Adrenal gland (tissue), 12 donors: ENCODE measurements around the gene ZRANB3. TPM values are rescaled to one million over a fixed set of nuclear protein-coding genes. Genes with fewer than 3 reads are reported as not detected.

Experiments used
- DNase-seq, 7 donors: peaks; one replicate each; pipeline ENCODE4 v3.0.0-alpha.2; 2019 to 2020
- H3K27ac ChIP-seq, 5 donors: fragments of 200-600 bp; sonication (generic) in 4 of 5; 1 replicate in 3 of 5; 2 replicates in 2 of 5; pipeline versions ENCODE4 v1.5.1 to v1.8.0; 2016 to 2020; ENCODE audit warnings: mild to moderate bottlenecking in 1 of 5
- H3K27me3 ChIP-seq: fragments of 200-600 bp; 2 replicates; pipeline ENCODE4 v1.8.0; 2021
- H3K36me3 ChIP-seq, 2 donors: fragments of 200-600 bp; replicated peaks in 1 of 2; 1 replicate in 1 of 2; 2 replicates in 1 of 2; pipeline versions ENCODE4 v1.5.1 to v1.8.0; 2018 to 2022
- H3K4me1 ChIP-seq, 2 donors: fragments of 200-600 bp; replicated peaks in 1 of 2; 1 replicate in 1 of 2; 2 replicates in 1 of 2; pipeline versions ENCODE4 v1.5.1 to v1.8.0; 2018 to 2021
- H3K4me3 ChIP-seq, 4 donors: fragments of 200-600 bp; sonication (generic) in 3 of 4; one replicate each; pipeline ENCODE4 v1.5.1; 2016 to 2018
- H3K9me3 ChIP-seq, 3 donors: fragments of 200-600 bp; sonication (generic) in 1 of 3; replicated peaks in 1 of 3; 1 replicate in 2 of 3; 2 replicates in 1 of 3; pipeline versions ENCODE4 v1.5.1 to v1.8.0; 2016 to 2021
- POLR2A ChIP-seq, 2 donors: fragments of 450-650 bp; IDR thresholded peaks; one replicate each; pipeline ENCODE4 v1.6.1; 2017; ENCODE audit warnings: antibody characterized with exemption in 2 of 2, mild to moderate bottlenecking in 2 of 2, moderate library complexity in 1 of 2
- WGBS, 4 donors: extraction: QIAGEN DNeasy Blood & Tissue Kit in 2 of 4; methylation state at CpG; one replicate each; pipeline versions ENCODE4 v1.1.5 to v1.1.7; 2013 to 2017; 5-methylcytosine and 5-hydroxymethylcytosine counted together
- intact Hi-C, 2 donors: fragments of 100-400 bp; cut with DNase I; formaldehyde crosslinking; loops; one replicate each; pipeline versions ENCODE4 v1.14.1 to v1.15.0; 2022 to 2023
- polyA plus RNA-seq, 3 donors: library from polyadenylated mRNA; stranded (reverse); fragments of 200-250 nt in 2 of 3; fragments of 350-450 nt in 1 of 3; fragmentation: Illumina TruSeq in 1 of 3; extraction: RNeasy Lipid Tissue Mini Kit (QIAGEN cat#74804) in 1 of 3; gene quantifications; one replicate each; pipeline ENCODE4 v1.2.3, GENCODE V29; 2013 to 2014
- total RNA-seq, 9 donors: library from RNA; depleted of rRNA in 4 of 9; stranded (reverse); fragments of >200 nt in 4 of 9; fragments of 120-200 nt in 1 of 9; fragmentation: NEBNext Ultra II Directional in 1 of 9; extraction: Animal tissue kit (Norgen Biotek cat#: 25700) in 1 of 9; gene quantifications; one replicate each; pipeline versions ENCODE4 v1.1.0 to v1.2.4, GENCODE V29; 2013 to 2023
- TF ChIP-seq, protein P1 (sequence below), 6 experiments: fragments of 450-650 bp in 4 of 6; fragments of 200-600 bp in 2 of 6; sonication (generic) in 1 of 6; IDR thresholded peaks; 1 replicate in 5 of 6; 2 replicates in 1 of 6; pipeline versions ENCODE4 v1.5.1 to v1.8.0; 2016 to 2021; ENCODE audit warnings: antibody characterized with exemption in 6 of 6, mild to moderate bottlenecking in 2 of 6, moderate library complexity in 1 of 6
- donor health status: healthy with polysubstance abuse.
- donor health status: Bipolar disorder and iron deficiency.
- donor health status: DM: yes; HTN: yes; CAD: no.
- donor health status: DM: no; HTN: no; CAD: no.
- donor health status: DM: no; HTN: no; CAD: no.
- donor health status: DM: yes; HTN: yes; CAD: no.

ZRANB3 gene
- total and polyA plus RNA-seq, 12 donors = 1.0 to 16.8 (median 9.0) TPM

DNA sequence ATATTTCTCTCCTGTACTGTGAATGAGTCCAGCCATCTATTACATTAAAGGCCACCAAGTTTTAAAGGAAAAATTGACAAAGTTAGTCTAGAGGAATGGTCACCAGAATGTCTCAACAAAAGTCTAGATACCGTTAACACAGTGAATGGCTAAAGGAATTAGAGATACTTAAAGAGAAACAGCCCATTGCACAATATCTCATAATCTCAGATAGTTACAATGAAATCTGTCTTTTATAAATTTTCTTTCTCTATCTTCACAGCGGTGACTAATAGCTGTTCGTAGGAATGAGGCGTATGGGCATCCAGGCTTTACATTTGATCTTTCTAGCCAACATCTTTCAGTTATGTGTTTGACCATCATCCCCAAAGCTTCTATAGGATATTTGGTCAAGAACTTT, 30.9 kb upstream of the ZRANB3 start:
- no peak overlapping the region for H3K27ac ChIP-seq
- H3K27me3 ChIP-seq = no peaks in the 10 kb centered on the region
- H3K9me3 ChIP-seq = no peaks in the 10 kb centered on the region
- TF ChIP-seq, protein P1, sequence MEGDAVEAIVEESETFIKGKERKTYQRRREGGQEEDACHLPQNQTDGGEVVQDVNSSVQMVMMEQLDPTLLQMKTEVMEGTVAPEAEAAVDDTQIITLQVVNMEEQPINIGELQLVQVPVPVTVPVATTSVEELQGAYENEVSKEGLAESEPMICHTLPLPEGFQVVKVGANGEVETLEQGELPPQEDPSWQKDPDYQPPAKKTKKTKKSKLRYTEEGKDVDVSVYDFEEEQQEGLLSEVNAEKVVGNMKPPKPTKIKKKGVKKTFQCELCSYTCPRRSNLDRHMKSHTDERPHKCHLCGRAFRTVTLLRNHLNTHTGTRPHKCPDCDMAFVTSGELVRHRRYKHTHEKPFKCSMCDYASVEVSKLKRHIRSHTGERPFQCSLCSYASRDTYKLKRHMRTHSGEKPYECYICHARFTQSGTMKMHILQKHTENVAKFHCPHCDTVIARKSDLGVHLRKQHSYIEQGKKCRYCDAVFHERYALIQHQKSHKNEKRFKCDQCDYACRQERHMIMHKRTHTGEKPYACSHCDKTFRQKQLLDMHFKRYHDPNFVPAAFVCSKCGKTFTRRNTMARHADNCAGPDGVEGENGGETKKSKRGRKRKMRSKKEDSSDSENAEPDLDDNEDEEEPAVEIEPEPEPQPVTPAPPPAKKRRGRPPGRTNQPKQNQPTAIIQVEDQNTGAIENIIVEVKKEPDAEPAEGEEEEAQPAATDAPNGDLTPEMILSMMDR (IDR thresholded peaks at IDR 0.05) = no peak
- TF ChIP-seq POLR2A (IDR thresholded peaks at IDR 0.05) = no peak
- 97 to 99% (median 97%) methylated on average over 4 of the region's 4 CpGs for WGBS, 4 donors
- no peaks in the 10 kb centered on the region for H3K4me1 ChIP-seq
- no peaks in the 10 kb centered on the region for H3K36me3 ChIP-seq
- no peak for DNase-seq
- intact Hi-C loops = no loop called here
- no peak overlapping the region for H3K4me3 ChIP-seq

DNA sequence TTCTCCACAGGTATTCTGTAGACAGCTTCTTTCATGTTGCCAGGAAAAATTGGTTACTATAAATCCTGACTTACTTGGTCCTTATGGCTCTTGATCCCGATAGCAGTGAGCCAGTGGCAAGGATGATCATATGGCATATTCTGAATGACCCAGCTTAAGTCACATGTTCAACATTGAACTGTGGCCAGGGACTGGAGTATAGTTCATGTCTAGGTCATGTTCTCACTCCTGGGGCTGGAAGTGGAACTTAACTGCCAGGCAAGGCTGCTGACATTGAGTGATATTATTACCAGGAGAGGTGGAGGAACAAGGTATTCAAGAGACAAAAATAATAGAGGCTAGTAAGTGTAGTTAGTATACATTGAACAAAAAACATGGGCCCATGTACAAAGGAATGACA, 26.5 kb upstream of the ZRANB3 start:
- Histone ChIP-seq H3K27ac (no peak overlapping the region), H3K4me1 (no peaks in the 10 kb centered on the region), H3K27me3 (no peaks in the 10 kb centered on the region), H3K4me3 (no peak overlapping the region), H3K36me3 (no peaks in the 10 kb centered on the region), H3K9me3 (no peaks in the 10 kb centered on the region)
- DNase-seq = peak in 1 of 7 donors; percentile 8
- intact Hi-C loops = no loop called here
- TF ChIP-seq, protein P1 (IDR thresholded peaks at IDR 0.05) = no peak
- no peak for TF ChIP-seq POLR2A (IDR thresholded peaks at IDR 0.05)
- 73 to 93% (median 76%) methylated on average over 1 of the region's 1 CpG for WGBS, 4 donors

DNA sequence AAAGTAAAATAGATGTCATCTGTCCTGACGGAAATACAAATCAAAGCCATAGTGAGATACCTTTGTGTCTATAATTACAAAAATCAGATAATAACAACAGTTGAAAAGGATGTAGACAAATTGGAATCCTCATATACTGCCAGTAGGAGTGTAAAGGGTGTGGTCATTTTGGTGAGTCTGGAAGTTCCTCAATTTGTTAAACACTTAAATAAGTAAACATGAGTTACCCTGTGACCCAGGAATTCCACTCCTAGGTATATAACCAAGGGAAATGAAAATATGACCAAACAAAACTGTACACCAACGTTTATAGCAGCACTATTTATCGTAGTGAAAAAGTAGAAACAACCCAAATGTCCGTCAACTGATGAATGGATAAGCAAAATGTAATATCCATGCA, 24.3 kb upstream of the ZRANB3 start:
- Histone ChIP-seq H3K4me1 (no peaks in the 10 kb centered on the region), H3K36me3 (no peaks in the 10 kb centered on the region), H3K27ac (no peak overlapping the region), H3K4me3 (no peak overlapping the region), H3K9me3 (no peaks in the 10 kb centered on the region), H3K27me3 (no peaks in the 10 kb centered on the region)
- 86 to 95% (median 91%) methylated on average over 4 of the region's 4 CpGs for WGBS, 4 donors
- intact Hi-C loops = no loop called here
- TF ChIP-seq, protein P1 (IDR thresholded peaks at IDR 0.05) = no peak
- no peak for TF ChIP-seq POLR2A (IDR thresholded peaks at IDR 0.05)
- no peak for DNase-seq

DNA sequence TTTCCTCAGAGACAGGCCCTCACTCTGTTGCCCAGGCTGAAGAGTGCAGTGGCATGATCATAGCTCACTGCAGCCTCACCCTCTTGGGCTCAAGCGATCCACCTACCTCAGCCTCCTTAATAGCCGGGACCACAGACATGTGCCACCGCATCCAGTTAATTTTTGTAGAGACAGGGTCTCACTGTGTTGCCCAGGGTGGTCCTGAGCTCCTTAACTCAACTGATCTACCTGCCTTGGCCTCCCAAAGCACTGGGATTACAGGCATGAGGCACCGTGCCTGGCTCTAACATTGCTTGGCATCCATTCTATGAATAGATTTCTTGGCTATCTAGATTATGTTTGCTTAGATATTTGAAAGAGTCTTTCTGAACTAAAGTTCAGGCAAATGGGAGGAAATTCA, 21.9 kb upstream of the ZRANB3 start:
- H3K27ac ChIP-seq = no peak overlapping the region
- intact Hi-C loops = no loop called here
- 96 to 100% (median 98%) methylated on average over 4 of the region's 4 CpGs for WGBS, 4 donors

More for the DNA sequence above, 21.9 kb upstream of the ZRANB3 start:
- no peak for DNase-seq
- Histone ChIP-seq H3K27me3 (no peaks in the 10 kb centered on the region), H3K36me3 (no peaks in the 10 kb centered on the region), H3K4me1 (no peaks in the 10 kb centered on the region), H3K9me3 (no peaks in the 10 kb centered on the region), H3K4me3 (no peak overlapping the region)
- TF ChIP-seq POLR2A (IDR thresholded peaks at IDR 0.05) = no peak
- TF ChIP-seq, protein P1 (IDR thresholded peaks at IDR 0.05) = no peak
